KOPT-K1 (cell line): Measurements from ENCODE around the gene DEFB110.

ENCODE experiments used
- H3K27ac ChIP-seq: fragments of 200-600 bp; sonication (generic); 2 replicates; pipeline ENCODE4 v1.5.1; 2016; ENCODE audit warnings: antibody characterized with exemption, mild to moderate bottlenecking, low read depth, low read length; ENCODE audit not compliant: poor library complexity, severe bottlenecking
- H3K36me3 ChIP-seq: fragments of 200-600 bp; sonication (generic); 2 replicates; pipeline ENCODE4 v1.5.1; 2017; ENCODE audit warnings: antibody characterized with exemption, mild to moderate bottlenecking, low read length, moderate library complexity; ENCODE audit not compliant: insufficient read depth
- H3K9me3 ChIP-seq: fragments of 200-600 bp; sonication (generic); 2 replicates; pipeline ENCODE4 v1.5.1; 2017; ENCODE audit warnings: antibody characterized with exemption, low read length, mild to moderate bottlenecking; ENCODE audit not compliant: insufficient read depth, poor library complexity, severe bottlenecking

The DEFB110 gene

DNA sequence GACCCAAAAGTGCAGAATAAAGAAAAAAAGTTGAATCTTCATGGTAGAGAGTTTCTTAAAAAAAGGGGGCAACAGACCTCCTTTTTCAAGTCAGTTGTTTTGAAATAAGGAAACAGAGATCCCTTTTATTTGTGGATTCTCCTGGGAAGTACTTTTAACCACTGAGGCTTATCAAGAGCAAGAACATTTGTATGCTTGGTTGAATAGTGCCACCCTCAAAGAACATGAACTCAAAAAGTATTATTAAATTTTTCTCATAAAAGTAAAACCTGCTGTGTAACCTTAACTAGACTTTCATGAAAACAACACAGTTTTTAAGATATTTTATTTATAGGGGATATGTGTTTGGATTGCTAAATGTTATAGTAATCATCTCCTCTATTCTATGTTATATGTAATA, at the start of gene DEFB110:
Gene DEFB110, minus strand, starts transcription at position 101 of the 400 bp plus-strand sequence. Its CDS starts 59 bp downstream, at position 42.
- Histone ChIP-seq H3K27ac (no peak within 1 kb of the TSS), H3K9me3 (no peaks in the 10 kb centered on the region), H3K36me3 (no peaks in the 10 kb centered on the region)

DNA sequence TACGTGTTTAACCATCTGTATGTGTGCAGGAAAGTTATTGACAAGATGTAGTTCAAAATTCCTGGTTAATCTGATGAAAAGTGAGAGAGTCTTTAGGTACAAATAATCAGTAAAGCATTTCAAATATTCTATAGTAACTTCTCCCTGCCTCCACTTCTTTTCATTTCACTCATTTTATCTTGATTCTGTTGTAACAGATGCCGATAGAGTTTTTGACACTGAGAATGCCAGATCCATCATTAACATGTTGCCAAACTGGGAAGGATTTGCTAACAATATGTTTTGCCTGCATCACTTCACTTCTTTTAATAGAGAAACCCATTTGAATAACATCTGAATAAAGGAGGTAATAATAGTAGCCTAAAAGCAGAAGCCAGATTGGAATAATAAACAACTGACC, 48.3 kb upstream of the DEFB110 start:
- no peaks in the 10 kb centered on the region for H3K36me3 ChIP-seq
- no peaks in the 10 kb centered on the region for H3K9me3 ChIP-seq
- no peak overlapping the region for H3K27ac ChIP-seq

- Histone ChIP-seq H3K36me3 (no peaks in the 10 kb centered on the region), H3K27ac (no peak overlapping the region), H3K9me3 (no peaks in the 10 kb centered on the region)
Observed at GRCh38 chr6:50062051-50062450, 40.3 kb upstream of the DEFB110 start.

- H3K9me3 ChIP-seq = no peaks in the 10 kb centered on the region
- no peaks in the 10 kb centered on the region for H3K36me3 ChIP-seq
Observed at GRCh38 chr6:50056242-50056641, 34.4 kb upstream of the DEFB110 start.

GRCh38 chr6:50049829-50050228, 28.0 kb upstream of the DEFB110 start, which contains the start of gene DEFB112:
TSS of gene DEFB112 (minus strand) at chr6:50049929. CDS start at chr6:50049869, 60 bp downstream.
- H3K27ac ChIP-seq = no peak within 1 kb of the TSS
- no peaks in the 10 kb centered on the region for H3K9me3 ChIP-seq
- no peaks in the 10 kb centered on the region for H3K36me3 ChIP-seq

More at GRCh38 chr6:50056242-50056641, 34.4 kb upstream of the DEFB110 start:
- no peak overlapping the region for H3K27ac ChIP-seq

GRCh38 chr6:50047026-50047425, 25.2 kb upstream of the DEFB110 start:
- H3K36me3 ChIP-seq = no peaks in the 10 kb centered on the region
- H3K9me3 ChIP-seq = no peaks in the 10 kb centered on the region

GRCh38 chr6:50030777-50031562, 9.2 kb upstream of the DEFB110 start:
- no peaks in the 10 kb centered on the region for H3K36me3 ChIP-seq
- no peaks in the 10 kb centered on the region for H3K9me3 ChIP-seq
- no peak overlapping the region for H3K27ac ChIP-seq

More at GRCh38 chr6:50047026-50047425, 25.2 kb upstream of the DEFB110 start:
- no peak overlapping the region for H3K27ac ChIP-seq

DNA sequence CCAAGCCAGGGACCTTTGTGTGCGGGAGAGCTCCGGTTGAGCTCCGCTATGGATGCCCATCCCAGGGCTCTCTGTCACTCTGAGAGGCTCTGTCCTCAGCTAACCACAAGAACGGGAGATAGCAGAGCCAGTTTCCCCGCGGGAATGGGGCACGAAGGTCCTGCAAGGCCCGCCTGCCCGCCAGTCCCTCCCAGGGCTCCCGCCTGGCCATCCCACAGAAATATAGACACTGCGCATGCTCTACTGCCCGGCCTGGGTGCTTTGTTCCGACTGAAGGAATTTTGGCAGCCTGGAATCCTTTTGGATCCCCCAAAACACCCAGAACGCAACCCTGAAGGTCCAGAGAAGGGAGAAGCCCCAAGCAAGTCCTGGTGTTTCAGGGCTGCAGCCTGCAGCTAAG, 8.6 kb upstream of the DEFB110 start:
- Histone ChIP-seq H3K9me3 (no peaks in the 10 kb centered on the region), H3K27ac (no peak overlapping the region), H3K36me3 (no peaks in the 10 kb centered on the region)

- H3K36me3 ChIP-seq = no peaks in the 10 kb centered on the region
- H3K27ac ChIP-seq = no peak overlapping the region
- H3K9me3 ChIP-seq = no peaks in the 10 kb centered on the region
Observed at GRCh38 chr6:50025258-50025657, 3.5 kb upstream of the DEFB110 start.

DNA sequence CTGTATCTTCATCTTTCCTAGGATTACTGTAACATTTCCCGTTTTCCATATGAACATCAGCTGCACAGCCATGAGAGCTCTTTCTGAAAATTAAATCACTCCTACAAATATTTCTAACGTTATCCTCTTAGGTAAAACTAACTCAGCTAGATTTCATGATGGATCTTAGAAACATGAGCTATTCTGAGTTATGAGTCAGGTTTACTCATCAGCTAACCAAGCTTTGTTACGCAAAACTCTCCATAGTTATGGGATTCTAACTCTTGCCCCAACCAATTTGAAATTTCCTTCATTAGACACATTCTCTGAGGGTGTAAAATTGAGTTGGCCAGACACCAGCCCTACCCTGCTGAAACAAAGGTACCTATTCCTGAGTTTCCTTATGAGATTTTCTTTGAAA, 14.0 kb downstream of the DEFB110 start:
- Histone ChIP-seq H3K9me3 (no peaks in the 10 kb centered on the region), H3K36me3 (no peaks in the 10 kb centered on the region)

DNA sequence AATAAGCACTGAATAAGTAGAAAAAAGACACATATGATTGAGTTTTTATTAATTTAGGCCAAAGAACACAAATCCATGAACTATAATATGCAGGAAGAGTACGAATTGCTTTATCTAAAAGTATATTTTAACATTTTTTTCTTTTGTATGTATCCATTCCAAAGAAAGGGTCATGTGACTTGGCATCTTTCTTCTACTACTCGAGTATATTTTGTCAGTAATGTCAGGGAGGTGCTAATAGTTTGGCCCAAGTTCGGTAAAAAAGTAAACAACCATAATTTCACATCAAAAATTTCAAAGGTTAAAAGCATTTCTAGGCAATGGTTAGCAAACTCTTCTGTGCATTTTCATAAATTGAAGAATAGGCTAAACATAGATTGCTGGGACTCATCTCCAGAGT, 18.7 kb downstream of the DEFB110 start:
- no peaks in the 10 kb centered on the region for H3K36me3 ChIP-seq
- H3K9me3 ChIP-seq = no peaks in the 10 kb centered on the region
- H3K27ac ChIP-seq = no peak overlapping the region

More for the DNA sequence above, 14.0 kb downstream of the DEFB110 start:
- H3K27ac ChIP-seq = no peak overlapping the region

DNA sequence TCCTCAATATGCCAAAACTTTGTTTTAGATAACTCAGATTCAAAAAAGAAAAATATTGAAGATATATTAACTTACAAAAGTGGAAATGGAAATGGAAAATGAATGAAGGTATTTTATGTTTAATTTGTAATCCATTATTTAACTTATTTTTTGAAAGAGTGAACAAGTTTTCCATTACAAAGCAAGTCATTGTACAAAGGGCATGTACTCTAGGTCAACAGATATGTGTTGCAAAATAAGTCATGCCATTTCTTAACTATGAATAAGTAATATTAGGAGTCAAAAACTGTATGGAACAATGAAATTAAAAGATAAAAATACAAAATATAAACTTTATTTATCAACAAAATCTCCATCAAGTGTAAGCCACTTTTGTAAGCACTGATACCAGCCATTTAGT, 26.5 kb downstream of the DEFB110 start:
- Histone ChIP-seq H3K9me3 (no peaks in the 10 kb centered on the region), H3K27ac (no peak overlapping the region), H3K36me3 (no peaks in the 10 kb centered on the region)

DNA sequence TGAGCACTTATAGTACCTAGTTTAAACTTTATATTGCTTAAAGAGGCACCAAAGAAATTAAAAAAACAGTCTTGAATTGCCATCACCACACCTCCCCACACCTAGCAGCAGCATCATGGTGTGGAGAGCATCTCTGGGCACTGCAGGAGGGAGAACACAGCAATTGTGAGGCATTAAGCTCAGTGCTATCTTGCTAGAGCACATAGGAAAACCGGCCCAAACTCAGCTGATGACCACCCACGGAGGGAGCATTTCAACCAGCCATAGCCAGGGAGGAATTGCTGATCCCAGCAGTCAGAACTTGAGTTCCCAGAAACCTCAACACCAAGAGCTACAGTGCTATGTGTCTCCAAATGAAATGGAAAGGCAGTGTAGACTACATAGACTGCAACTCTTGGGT, 32.9 kb downstream of the DEFB110 start:
- H3K9me3 ChIP-seq = no peaks in the 10 kb centered on the region
- no peaks in the 10 kb centered on the region for H3K36me3 ChIP-seq
- H3K27ac ChIP-seq = no peak overlapping the region

GRCh38 chr6:49987749-49988148, 34.0 kb downstream of the DEFB110 start:
- no peaks in the 10 kb centered on the region for H3K9me3 ChIP-seq
- no peak overlapping the region for H3K27ac ChIP-seq
- no peaks in the 10 kb centered on the region for H3K36me3 ChIP-seq

DNA sequence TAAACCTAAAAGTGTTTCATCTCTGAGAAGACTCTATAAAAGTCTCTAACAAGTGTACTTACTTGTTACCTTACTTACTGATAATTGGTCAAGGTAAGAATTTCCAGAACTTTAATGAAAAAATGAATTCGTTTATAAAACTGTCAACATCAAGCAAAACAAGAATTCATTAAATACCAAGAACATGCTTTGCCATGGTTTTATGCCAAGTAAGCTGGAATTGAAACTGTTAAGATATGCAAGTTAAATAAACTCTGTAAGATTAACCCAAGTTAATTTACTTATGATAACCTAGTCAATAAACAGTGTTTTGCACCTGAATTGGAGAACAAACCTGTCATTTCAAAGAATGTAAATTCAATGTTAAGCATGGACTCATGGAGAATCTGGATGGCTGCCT, 35.2 kb downstream of the DEFB110 start:
- Histone ChIP-seq H3K36me3 (no peaks in the 10 kb centered on the region), H3K27ac (no peak overlapping the region), H3K9me3 (no peaks in the 10 kb centered on the region)

DNA sequence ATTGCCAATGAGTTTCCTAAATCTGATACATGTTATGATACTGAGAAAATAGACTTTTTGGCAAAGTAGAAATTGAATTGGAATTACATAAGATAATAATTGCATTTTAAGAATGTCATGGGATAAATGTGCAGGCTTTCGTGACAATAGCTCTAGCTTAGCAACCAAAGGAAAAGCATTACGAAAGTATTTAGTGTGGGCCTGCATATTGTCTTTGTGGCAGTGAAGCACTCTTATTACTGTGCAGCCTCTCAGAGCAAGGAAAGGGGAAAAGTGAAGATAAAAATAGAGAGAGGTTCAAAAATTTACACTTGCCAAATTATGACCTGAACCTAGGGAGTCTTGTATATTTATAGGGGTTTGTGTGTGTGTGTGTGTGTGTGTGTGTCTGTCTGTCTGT, 39.7 kb downstream of the DEFB110 start:
- Histone ChIP-seq H3K36me3 (no peaks in the 10 kb centered on the region), H3K27ac (no peak overlapping the region), H3K9me3 (no peaks in the 10 kb centered on the region)
